Activated CD8-positive, alpha-beta T cell treated with anti-CD3 and anti-CD28 coated beads for 36 hours (primary cell): Measurements from ENCODE around the gene GRP. TPM values are rescaled to one million over a fixed set of nuclear protein-coding genes. Genes with fewer than 3 reads are reported as not detected.

Source experiments
- ATAC-seq: fragments of 200-7000 bp; cut with Tn5 transposase; one replicate; pipeline ENCODE4 v1.10.0; 2021; ENCODE audit warnings: mild to moderate bottlenecking, moderate library complexity
- CTCF ChIA-PET: fragments of 350-600 bp; sonication (Branson Sonifier 250); formaldehyde crosslinking; loops from one replicate; lab custom pipeline; 2021; ENCODE audit warnings: antibody characterized with exemption; lab: Charles Lee
- POLR2A ChIA-PET: fragments of 350-600 bp; sonication (Branson Sonifier 250); formaldehyde crosslinking; loops from one replicate; lab custom pipeline; 2021; ENCODE audit warnings: antibody characterized with exemption; lab: Charles Lee
- DNase-seq: peaks from one replicate; pipeline ENCODE4 v3.0.0-alpha.2; 2020
- H3K27ac Mint-ChIP-seq: one replicate; pipeline ENCODE4 v1.8.0; 2021; ENCODE audit warnings: mild to moderate bottlenecking, mixed read lengths
- H3K27me3 Mint-ChIP-seq: one replicate; pipeline ENCODE4 v1.8.0; 2021; ENCODE audit warnings: mixed read lengths
- H3K36me3 Mint-ChIP-seq: one replicate; pipeline ENCODE4 v1.8.0; 2021; ENCODE audit warnings: low read depth, mixed read lengths
- H3K4me1 Mint-ChIP-seq: one replicate; pipeline ENCODE4 v1.8.0; 2021; ENCODE audit warnings: low read depth, mixed read lengths
- H3K4me3 Mint-ChIP-seq: one replicate; pipeline ENCODE4 v1.8.0; 2021; ENCODE audit warnings: mild to moderate bottlenecking, moderate library complexity, mixed read lengths
- H3K9me3 Mint-ChIP-seq: one replicate; pipeline ENCODE4 v1.8.0; 2021; ENCODE audit warnings: mixed read lengths
- intact Hi-C: fragments of 100-400 bp; cut with micrococcal nuclease; formaldehyde crosslinking; loops from one replicate; pipeline ENCODE4 v1.10.0; 2022
- total RNA-seq, 2 experiments: library from RNA; stranded (reverse); gene quantifications; one replicate each; pipeline ENCODE4 v1.2.3, GENCODE V29; 2021
- TF ChIP-seq, protein P1 (sequence below): fragments of 200-600 bp; IDR thresholded peaks from one replicate; pipeline ENCODE4 v1.8.0; 2022; ENCODE audit warnings: antibody characterized with exemption, mild to moderate bottlenecking

The GRP gene
- total RNA-seq, 2 experiments from 2014 or later = not detected

DNA sequence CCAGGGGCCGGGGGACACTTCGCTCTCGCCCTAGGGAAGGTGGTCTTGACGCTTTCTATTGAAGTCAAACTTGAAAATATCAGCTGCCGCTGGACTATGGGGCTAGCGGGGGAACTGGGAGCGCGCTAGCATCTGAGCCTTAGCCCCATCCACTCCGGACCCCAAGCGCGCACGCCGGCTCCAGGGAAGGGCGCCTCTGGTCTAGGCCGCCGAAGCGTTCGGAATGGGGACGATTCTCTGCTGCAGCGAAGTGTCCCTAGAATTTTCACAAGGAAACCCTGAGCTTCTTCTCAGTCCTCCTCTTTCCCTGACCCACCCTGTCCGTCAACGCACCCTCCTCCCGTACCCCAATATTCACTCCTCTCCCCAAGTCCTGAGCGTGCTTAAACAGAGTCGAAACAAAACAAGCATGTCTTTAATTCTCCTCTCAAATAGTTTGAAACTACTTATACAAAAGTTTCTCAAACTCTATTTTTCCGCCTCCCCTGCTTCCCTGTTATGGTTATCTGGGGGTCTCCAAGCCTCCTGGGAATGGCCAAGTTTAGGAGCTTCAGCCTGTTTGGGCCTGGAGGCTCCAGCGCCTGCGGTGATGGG is 48.3 kb downstream of the GRP start:
- Mint-ChIP-seq H3K9me3 (no peaks in the 10 kb centered on the region), H3K36me3 (no peaks in the 10 kb centered on the region), H3K27me3 (peaks cover 82% of the 10 kb centered on the region), H3K4me3 (no peak overlapping the region), H3K4me1 (peaks cover 21% of the 10 kb centered on the region), H3K27ac (no peak overlapping the region)
- TF ChIP-seq, protein P1, sequence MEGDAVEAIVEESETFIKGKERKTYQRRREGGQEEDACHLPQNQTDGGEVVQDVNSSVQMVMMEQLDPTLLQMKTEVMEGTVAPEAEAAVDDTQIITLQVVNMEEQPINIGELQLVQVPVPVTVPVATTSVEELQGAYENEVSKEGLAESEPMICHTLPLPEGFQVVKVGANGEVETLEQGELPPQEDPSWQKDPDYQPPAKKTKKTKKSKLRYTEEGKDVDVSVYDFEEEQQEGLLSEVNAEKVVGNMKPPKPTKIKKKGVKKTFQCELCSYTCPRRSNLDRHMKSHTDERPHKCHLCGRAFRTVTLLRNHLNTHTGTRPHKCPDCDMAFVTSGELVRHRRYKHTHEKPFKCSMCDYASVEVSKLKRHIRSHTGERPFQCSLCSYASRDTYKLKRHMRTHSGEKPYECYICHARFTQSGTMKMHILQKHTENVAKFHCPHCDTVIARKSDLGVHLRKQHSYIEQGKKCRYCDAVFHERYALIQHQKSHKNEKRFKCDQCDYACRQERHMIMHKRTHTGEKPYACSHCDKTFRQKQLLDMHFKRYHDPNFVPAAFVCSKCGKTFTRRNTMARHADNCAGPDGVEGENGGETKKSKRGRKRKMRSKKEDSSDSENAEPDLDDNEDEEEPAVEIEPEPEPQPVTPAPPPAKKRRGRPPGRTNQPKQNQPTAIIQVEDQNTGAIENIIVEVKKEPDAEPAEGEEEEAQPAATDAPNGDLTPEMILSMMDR = no peak
- ChIA-PET POLR2A (no interaction called here), CTCF (interaction anchor here (1.0 to 4.5 kb wide), 3 partner anchors 18 to 183 kb away, joined by 3 to 28 read pairs (median 5); no protein-coding TSS in a partner anchor)
- ATAC-seq = no peak
- DNase-seq = no peak
- intact Hi-C loops = loop anchor here (10.0 kb wide), 1 partner anchor 183 kb away; no protein-coding TSS in a partner anchor

GRCh38 chr18:59268721-59269562 is 49.0 kb downstream of the GRP start:
- peaks cover 81% of the 10 kb centered on the region for H3K27me3 Mint-ChIP-seq
- TF ChIP-seq, protein P1 = no peak
- intact Hi-C loops = loop anchor here (10.0 kb wide), 1 partner anchor 184 kb away; no protein-coding TSS in a partner anchor
- ChIA-PET POLR2A (no interaction called here), CTCF (interaction anchor here (0.9 to 4.5 kb wide), 14 partner anchors 15 to 191 kb away, joined by 3 to 28 read pairs (median 4); no protein-coding TSS in a partner anchor)
- peaks cover 23% of the 10 kb centered on the region for H3K4me1 Mint-ChIP-seq
- H3K9me3 Mint-ChIP-seq = no peaks in the 10 kb centered on the region
- H3K36me3 Mint-ChIP-seq = no peaks in the 10 kb centered on the region
- ATAC-seq = peak; percentile 83
- H3K4me3 Mint-ChIP-seq = no peak overlapping the region
- no peak overlapping the region for H3K27ac Mint-ChIP-seq
- peak; percentile 74 for DNase-seq

- Mint-ChIP-seq H3K9me3 (no peaks in the 10 kb centered on the region), H3K4me1 (peaks cover 24% of the 10 kb centered on the region), H3K36me3 (no peaks in the 10 kb centered on the region), H3K27ac (no peak overlapping the region), H3K4me3 (no peak overlapping the region), H3K27me3 (peaks cover 81% of the 10 kb centered on the region)
- POLR2A ChIA-PET = no interaction called here
- no peak for ATAC-seq
- DNase-seq = no peak
- TF ChIP-seq, protein P1 = no peak
- CTCF ChIA-PET = interaction anchor here (0.9 to 4.5 kb wide), 15 partner anchors 14 to 199 kb away, joined by 3 to 28 read pairs (median 4); partner anchors contain the start of gene CPLX4
- intact Hi-C loops = loop anchor here (10.0 kb wide), 1 partner anchor 185 kb away; no protein-coding TSS in a partner anchor
Measured at GRCh38 chr18:59269563-59270119, 49.7 kb downstream of the GRP start.

DNA sequence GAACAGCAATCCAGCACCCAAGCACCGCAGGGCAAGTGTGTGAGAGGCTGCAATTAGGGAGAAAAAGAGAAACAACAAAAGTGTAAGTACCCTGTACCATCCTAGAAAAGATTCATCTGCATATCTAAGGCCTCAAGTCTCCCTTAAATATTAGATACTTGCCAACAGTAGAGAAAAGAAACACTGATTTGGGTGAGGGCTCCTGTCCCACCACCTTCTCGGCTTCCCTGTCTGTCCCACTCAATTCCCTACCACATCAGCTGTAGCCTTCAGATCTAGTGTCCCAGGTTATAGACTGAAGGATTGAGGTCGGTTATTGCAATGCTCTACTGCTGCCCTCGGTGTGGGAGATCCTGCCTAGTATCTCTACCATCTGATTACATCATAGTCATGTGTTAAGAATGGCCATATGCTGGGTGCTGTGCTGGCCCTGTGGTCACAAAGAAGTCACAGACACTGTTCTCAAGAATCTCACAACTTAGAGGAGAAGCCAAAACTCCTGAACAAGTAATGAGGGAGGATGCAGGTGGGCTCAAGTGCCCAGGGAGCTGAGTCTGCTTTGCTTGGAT is 50.8 kb downstream of the GRP start:
- H3K9me3 Mint-ChIP-seq = no peaks in the 10 kb centered on the region
- H3K4me1 Mint-ChIP-seq = peaks cover 25% of the 10 kb centered on the region
- TF ChIP-seq, protein P1 = no peak
- peaks cover 81% of the 10 kb centered on the region for H3K27me3 Mint-ChIP-seq
- H3K4me3 Mint-ChIP-seq = no peak overlapping the region
- intact Hi-C loops = no loop called here
- no peak overlapping the region for H3K27ac Mint-ChIP-seq
- DNase-seq (no peak), ATAC-seq (no peak)
- H3K36me3 Mint-ChIP-seq = no peaks in the 10 kb centered on the region
- POLR2A ChIA-PET = no interaction called here
- CTCF ChIA-PET = interaction anchor here (1.0 to 4.5 kb wide), 5 partner anchors 22 to 200 kb away, joined by 3 to 28 read pairs (median 4); partner anchors contain the start of gene CPLX4
